ENCODE results near the gene PKLR.
"Not testable (repeated sequence)": the region's sequence is repeated elsewhere in the genome, so short reads cannot be mapped to it uniquely, and the experiment has no call there.

Gene PKLR

GRCh38 chr1:155318082-155318481 lies 16.8 kb upstream of the PKLR start:
- no peak for DNase-seq (ENCODE audit: low read depth, low spot score)

- DNase-seq (ENCODE audit: low read depth, low spot score) = no peak
Measured at GRCh38 chr1:155316922-155317321, 15.7 kb upstream of the PKLR start.

- no peak for DNase-seq (ENCODE audit: low read depth, low spot score)
Measured at GRCh38 chr1:155313261-155313660, 12.0 kb upstream of the PKLR start.

- no peak for DNase-seq (ENCODE audit: low read depth, low spot score)
Measured at GRCh38 chr1:155309423-155310021, 8.3 kb upstream of the PKLR start.

GRCh38 chr1:155308493-155309422 lies 7.5 kb upstream of the PKLR start, which contains the start of gene FDPS:
TSS of gene FDPS (plus strand) at chr1:155308866. CDS start at chr1:155309790, 924 bp downstream.
- peak; percentile 95 for DNase-seq (ENCODE audit: low read depth, low spot score)

GRCh38 chr1:155307247-155307740 lies 6.1 kb upstream of the PKLR start:
- DNase-seq (ENCODE audit: low read depth, low spot score) = no peak

- DNase-seq (ENCODE audit: low read depth, low spot score) = no peak
Measured at GRCh38 chr1:155305881-155306391, 4.7 kb upstream of the PKLR start.

GRCh38 chr1:155304558-155305063 lies 3.4 kb upstream of the PKLR start:
- DNase-seq (ENCODE audit: low read depth, low spot score) = no peak

- DNase-seq (ENCODE audit: low read depth, low spot score) = no peak
Measured at GRCh38 chr1:155300553-155301329, 497 bp downstream of the PKLR start.

- DNase-seq (ENCODE audit: low read depth, low spot score) = no peak
Measured at GRCh38 chr1:155300024-155300423, 1.2 kb downstream of the PKLR start.

GRCh38 chr1:155297384-155297783 lies 3.9 kb downstream of the PKLR start:
- no peak for DNase-seq (ENCODE audit: low read depth, low spot score)

- DNase-seq (ENCODE audit: low read depth, low spot score) = no peak
Measured at GRCh38 chr1:155296661-155297060, 4.6 kb downstream of the PKLR start.

GRCh38 chr1:155295942-155296267 lies 5.3 kb downstream of the PKLR start:
- no peak for DNase-seq (ENCODE audit: low read depth, low spot score)

- no peak for DNase-seq (ENCODE audit: low read depth, low spot score)
Measured at GRCh38 chr1:155295183-155295941, 5.9 kb downstream of the PKLR start.

- DNase-seq (ENCODE audit: low read depth, low spot score) = no peak
Measured at GRCh38 chr1:155294520-155295182, 6.6 kb downstream of the PKLR start.

GRCh38 chr1:155293086-155293749 lies 8.0 kb downstream of the PKLR start:
- DNase-seq (ENCODE audit: low read depth, low spot score) = no peak

GRCh38 chr1:155291006-155291405 lies 10.2 kb downstream of the PKLR start:
- not testable (repeated sequence) for DNase-seq (ENCODE audit: low read depth, low spot score)

- no peak for DNase-seq (ENCODE audit: low read depth, low spot score)
Measured at GRCh38 chr1:155287987-155288543, 13.2 kb downstream of the PKLR start.

- DNase-seq (ENCODE audit: low read depth, low spot score) = no peak
Measured at GRCh38 chr1:155286544-155286943, 14.7 kb downstream of the PKLR start.
